T-helper 1 cell treated with Interleukin-12 subunit alpha and Interleukin-12 subunit beta and Interleukin-4 antibody, amounts not matched to agents 30 ng/mL and 1 ng/mL, for 36 hours (primary cell): ENCODE results near the gene FAM163A. TPM values are rescaled to one million over a fixed set of nuclear protein-coding genes. Genes with fewer than 3 reads are reported as not detected.

ENCODE experiments used
- intact Hi-C: fragments of 100-400 bp; cut with micrococcal nuclease; formaldehyde crosslinking; loops from one replicate; pipeline ENCODE4 v1.15.1; 2024
- total RNA-seq: library from RNA; stranded (reverse); gene quantifications from 2 replicates; pipeline ENCODE4 v1.2.3, GENCODE V29; 2022

Gene FAM163A
- total RNA-seq, 1 donor from 2014 or later = not detected

DNA sequence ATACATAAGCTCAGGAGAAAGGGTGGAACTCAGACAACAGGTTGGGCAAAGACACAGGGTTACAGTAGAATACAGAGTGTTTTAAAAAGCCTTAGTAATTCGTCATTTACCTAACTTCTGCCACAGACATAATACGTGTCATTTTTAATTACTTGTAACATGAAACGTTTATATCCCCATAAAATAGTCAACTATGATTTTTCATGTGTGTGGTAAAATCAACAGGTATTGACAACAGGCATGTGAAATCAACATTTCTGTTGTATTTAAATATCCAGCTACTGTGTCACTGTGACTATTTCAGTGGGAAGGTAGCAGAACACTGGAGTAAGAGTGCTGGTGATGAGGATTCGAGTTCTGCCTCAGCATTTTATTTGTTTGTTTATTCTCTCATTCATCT is 5.7 kb downstream of the FAM163A start:
- intact Hi-C loops = no loop called here

DNA sequence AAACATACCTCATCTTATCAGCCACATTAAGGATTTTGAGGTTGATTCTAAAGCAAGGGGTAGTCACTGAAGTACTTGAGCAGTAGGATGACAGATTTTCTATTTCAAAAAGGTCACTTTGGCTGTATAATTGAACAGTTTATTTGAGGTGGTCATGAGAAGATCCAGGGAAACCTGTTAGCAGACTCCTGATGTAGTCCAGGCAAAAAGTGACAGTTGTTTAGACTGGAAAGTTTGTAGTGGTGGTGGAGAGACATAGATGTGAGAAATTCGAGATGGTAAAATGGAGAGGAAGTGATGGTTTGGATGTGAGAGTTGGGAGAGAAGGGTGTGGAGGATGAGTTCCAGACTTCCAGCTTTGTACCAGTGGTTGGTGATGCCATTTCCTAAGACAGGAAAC is 7.5 kb downstream of the FAM163A start:
- intact Hi-C loops = no loop called here

GRCh38 chr1:179753061-179753460 is 10.0 kb downstream of the FAM163A start:
- intact Hi-C loops = no loop called here

DNA sequence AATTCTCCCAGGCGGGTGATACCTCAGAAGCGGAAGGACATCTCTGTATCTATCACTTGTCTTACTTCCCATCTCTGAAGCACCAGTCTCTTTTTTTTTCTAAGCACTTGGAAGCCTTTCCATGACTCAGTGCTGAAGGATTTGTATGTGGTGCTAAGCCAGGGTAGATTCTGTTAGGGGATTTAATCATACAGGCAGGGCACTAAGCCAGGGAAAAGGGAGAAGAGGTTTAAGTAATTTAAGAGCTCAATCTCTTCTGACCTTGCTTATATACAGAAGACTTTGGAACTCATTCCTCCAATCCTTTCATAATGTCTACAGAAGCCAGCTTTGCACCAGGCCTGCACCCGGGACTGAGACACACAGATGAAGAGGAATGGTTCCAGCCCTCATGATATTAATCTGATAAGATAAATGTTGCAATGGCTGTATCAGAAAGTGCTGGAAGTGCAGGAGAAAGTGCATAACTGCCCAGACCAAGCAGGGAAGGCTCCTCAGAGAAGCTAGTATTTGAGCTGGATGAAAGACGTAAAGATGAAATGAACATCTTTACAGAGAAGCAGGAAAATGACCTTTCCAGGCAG is 11.0 kb downstream of the FAM163A start:
- intact Hi-C loops = no loop called here

DNA sequence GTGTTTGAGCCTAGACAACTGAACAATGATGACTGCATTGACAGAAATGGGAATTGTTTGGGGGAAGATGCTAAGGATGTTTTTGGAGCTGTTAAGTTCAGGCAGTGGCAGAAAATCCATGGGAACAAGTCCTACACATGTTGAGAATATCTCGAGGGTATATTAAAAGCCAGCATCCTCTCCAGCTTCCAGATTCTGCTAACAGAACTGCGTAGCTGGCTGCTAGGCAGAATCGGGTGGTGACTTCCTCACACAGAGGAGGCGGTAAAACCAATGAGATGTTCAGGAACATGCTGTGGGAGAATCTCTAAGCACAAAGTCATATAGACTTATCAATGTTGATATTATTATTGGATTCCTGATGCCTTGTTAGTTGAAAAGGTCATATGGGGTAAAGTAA is 14.8 kb downstream of the FAM163A start:
- intact Hi-C loops = no loop called here

- intact Hi-C loops = no loop called here
Observed at GRCh38 chr1:179760521-179760920, 17.4 kb downstream of the FAM163A start.

DNA sequence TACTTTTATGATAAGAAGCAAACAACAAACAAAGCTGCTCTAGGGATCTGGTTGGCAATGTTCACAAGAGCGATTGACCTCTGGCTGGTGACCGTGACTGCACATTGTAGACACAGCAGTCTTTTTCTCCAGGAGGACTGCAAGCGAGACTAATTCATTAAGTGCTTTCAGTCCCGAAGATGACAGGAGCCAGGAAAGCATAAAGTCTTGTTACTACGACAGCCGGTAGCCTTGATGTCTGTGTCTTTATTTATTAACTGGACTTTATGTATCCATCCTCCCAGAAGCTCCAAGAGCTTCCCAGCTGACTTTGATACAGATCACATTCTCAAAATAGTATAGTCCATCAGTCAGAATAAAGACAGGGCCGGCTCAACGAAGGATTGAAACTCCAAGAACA is 18.2 kb downstream of the FAM163A start:
- intact Hi-C loops = no loop called here

GRCh38 chr1:179761846-179762640 is 19.0 kb downstream of the FAM163A start:
- intact Hi-C loops = no loop called here

- intact Hi-C loops = no loop called here
Observed at GRCh38 chr1:179767177-179767581, 24.1 kb downstream of the FAM163A start.

DNA sequence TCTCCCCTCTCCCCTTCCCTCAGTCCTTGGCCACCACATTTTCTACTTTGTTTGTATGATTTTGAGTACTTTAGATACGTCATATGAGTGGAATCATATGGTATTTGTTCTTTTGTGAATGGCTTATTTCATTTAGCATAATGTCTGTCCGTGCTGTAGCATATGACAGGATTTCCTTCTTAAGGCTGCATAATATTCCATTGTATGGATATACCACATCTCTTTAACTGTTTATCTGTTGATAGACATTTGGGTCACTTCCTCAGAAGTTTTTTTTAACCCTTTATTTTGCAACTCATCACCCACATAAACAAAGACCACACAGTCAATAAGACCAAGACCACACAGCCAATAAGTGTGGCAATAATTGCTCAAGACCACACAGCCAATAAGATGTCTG is 24.9 kb downstream of the FAM163A start:
- intact Hi-C loops = no loop called here

DNA sequence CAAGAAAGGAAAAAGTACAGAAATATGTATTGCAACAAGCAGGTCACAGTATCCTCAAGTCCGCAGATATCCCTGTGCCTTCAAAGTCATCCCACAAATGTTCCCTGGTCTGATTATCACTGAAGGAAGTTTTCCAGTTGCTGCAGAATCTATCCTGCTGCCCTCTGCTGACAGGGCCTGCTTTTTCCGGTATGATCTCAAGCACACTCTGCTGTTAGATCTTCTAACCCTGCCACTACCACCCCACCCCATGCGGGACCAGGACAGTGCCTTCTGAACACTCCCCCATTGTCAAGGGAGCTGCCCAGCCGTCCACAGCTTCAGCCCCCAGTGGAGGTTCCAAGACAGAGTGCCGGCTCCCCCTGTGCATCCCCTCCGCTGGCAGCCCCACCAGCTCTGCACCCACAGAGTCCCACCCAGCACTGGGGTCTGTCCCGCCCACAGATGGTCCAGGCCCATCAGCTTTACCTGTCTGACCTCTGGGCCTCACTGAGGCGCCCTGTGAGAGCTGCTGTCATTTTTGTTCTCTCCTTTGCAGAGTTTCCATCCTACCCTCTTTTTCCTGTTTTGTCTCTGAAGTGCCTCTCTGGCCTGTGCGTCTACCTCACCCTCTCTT is 27.9 kb downstream of the FAM163A start:
- intact Hi-C loops = no loop called here

DNA sequence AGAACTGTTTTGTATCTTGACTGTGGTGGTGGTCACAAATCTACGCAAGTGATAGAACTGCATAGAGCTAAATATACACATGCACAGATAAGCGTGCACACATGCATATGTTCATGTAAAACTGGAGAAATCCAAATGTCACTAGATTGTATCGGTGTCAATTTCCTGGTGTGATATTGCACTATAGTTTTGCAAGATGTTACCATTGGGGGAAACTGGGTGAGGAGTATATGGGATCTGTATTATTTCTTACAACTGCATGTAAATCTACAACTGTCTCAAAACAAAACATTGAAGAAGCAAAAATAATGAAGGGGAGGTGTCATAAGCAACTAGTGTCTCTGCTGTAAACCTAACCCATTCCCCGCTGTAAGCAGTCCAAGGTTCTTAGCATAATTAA is 30.2 kb downstream of the FAM163A start:
- intact Hi-C loops = no loop called here

DNA sequence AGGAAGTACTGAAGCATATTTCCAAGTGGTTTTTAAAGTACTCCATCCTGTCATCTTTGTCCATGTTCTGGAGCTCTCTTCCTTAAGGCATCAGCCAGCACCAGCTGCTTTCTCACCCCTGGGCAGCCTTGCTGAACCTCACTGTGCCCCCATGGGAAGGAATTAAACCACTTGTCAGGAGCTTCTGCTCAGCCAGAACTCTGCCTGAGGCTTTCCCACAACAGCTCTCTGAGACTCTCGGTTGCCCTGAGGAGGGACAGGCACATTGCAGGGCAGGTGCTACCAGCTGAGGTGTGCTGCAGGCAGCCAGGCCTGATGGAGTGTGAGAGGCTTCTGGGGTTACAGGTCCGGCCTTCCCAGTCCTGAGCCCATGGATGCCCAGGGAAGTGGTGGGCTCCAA is 30.9 kb downstream of the FAM163A start:
- intact Hi-C loops = no loop called here

DNA sequence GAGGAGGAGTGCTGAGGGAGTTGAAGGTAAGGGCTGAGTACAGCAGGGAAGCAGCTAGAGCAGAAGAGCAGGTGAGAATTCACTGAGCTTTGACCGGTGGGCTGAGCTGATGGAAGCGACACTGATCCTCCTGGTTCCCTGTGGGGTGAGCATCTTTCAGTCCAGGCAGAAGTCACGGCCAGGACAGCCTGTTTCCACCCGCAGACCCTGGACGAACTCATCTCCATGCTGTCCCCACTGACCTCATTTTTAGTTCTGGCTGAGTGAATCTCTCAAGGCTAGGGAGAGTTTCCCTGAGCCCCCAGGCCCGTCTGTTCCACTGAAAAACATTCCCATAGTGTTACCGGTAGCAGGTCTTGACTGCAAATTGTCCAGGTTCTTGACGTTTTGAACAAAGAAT is 31.5 kb downstream of the FAM163A start:
- intact Hi-C loops = no loop called here

GRCh38 chr1:179775009-179775408 is 31.9 kb downstream of the FAM163A start:
- intact Hi-C loops = no loop called here

DNA sequence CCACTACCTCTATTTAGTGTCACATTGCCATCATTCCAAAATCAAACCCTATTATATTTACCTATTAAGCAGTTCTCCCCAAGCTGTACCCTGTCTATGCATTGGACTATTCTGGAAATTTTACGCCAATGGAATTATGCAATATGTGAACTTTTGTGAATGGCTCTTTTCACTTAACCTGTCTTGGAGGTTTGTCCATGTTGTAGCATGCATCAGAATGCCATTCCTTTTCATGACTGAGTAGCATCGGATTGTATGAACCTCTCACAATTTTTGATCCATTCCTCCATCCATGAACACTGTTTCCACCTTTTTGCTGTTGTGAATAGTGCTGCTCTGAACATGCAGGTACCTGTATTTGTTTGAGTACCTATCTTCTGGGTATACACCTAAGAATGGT is 33.7 kb downstream of the FAM163A start:
- intact Hi-C loops = no loop called here

- intact Hi-C loops = no loop called here
Observed at GRCh38 chr1:179777731-179778130, 34.6 kb downstream of the FAM163A start.

- intact Hi-C loops = no loop called here
Observed at GRCh38 chr1:179779645-179780272, 36.7 kb downstream of the FAM163A start.

GRCh38 chr1:179781962-179782361 is 38.9 kb downstream of the FAM163A start:
- intact Hi-C loops = no loop called here

GRCh38 chr1:179785031-179785431 is 41.9 kb downstream of the FAM163A start:
- intact Hi-C loops = no loop called here

DNA sequence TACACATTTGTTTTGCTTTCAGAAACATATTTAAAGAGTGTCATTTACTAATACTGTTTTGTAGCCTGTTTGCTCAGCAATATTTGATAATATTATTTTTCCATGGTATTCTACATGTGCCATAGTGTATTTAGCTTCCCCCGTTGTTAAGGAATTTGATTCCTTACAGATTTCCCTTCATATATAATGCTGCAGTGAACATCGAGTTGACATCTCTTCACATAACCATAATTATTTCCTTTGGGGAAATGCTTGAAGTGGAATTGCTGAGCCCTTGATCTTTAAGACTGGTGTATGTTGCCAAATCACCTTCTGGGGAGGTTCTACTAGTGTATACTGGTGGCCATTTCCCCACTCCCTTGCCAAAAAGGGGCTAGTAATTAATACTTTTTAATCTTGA is 42.6 kb downstream of the FAM163A start:
- intact Hi-C loops = no loop called here
